HG02571 (cell line): Measurements from ENCODE around the gene KCND2.
"Not testable (repeated sequence)": the region's sequence is repeated elsewhere in the genome, so short reads cannot be mapped to it uniquely, and the experiment has no call there.

Experiments
- ATAC-seq: cut with Tn5 transposase; IDR thresholded peaks from one replicate; pipeline ENCODE4 v1.9.1; 2021; ENCODE audit warnings: mild to moderate bottlenecking, moderate library complexity; ENCODE audit not compliant: unreplicated experiment

The KCND2 gene

GRCh38 chr7:120272701-120273475 lies at the start of gene KCND2:
Gene KCND2, plus strand, starts transcription at chr7:120273175.
- ATAC-seq: peak; percentile 31

GRCh38 chr7:120226188-120226587 lies 46.8 kb upstream of the KCND2 start:
- ATAC-seq: no peak

GRCh38 chr7:120227255-120227654 lies 45.7 kb upstream of the KCND2 start:
- ATAC-seq: no peak

- no peak for ATAC-seq
Measured at GRCh38 chr7:120229084-120229483, 43.9 kb upstream of the KCND2 start.

- ATAC-seq: no peak
Measured at GRCh38 chr7:120233338-120233737, 39.6 kb upstream of the KCND2 start.

GRCh38 chr7:120240350-120240749 lies 32.6 kb upstream of the KCND2 start:
- not testable (repeated sequence) for ATAC-seq

GRCh38 chr7:120241973-120242372 lies 31.0 kb upstream of the KCND2 start:
- no peak for ATAC-seq

GRCh38 chr7:120254845-120255244 lies 18.1 kb upstream of the KCND2 start:
- ATAC-seq: no peak

GRCh38 chr7:120256344-120257070 lies 16.5 kb upstream of the KCND2 start:
- ATAC-seq: no peak

- no peak for ATAC-seq
Measured at GRCh38 chr7:120259386-120259785, 13.6 kb upstream of the KCND2 start.

GRCh38 chr7:120260111-120260510 lies 12.9 kb upstream of the KCND2 start:
- ATAC-seq: no peak

GRCh38 chr7:120272261-120272660 lies 714 bp upstream of the KCND2 start:
- ATAC-seq: peak; percentile 46

GRCh38 chr7:120273476-120273975 lies 551 bp downstream of the KCND2 start:
- ATAC-seq: peak; percentile 68

GRCh38 chr7:120274482-120274881 lies 1.5 kb downstream of the KCND2 start:
- ATAC-seq: no peak

GRCh38 chr7:120274899-120275298 lies 1.9 kb downstream of the KCND2 start:
- ATAC-seq: no peak

GRCh38 chr7:120276720-120277119 lies 3.7 kb downstream of the KCND2 start:
- ATAC-seq: no peak

GRCh38 chr7:120278773-120279172 lies 5.8 kb downstream of the KCND2 start:
- ATAC-seq: no peak

- no peak for ATAC-seq
Measured at GRCh38 chr7:120280743-120281142, 7.8 kb downstream of the KCND2 start.

GRCh38 chr7:120293027-120293426 lies 20.1 kb downstream of the KCND2 start:
- ATAC-seq: no peak

- ATAC-seq: no peak
Measured at GRCh38 chr7:120302190-120302589, 29.2 kb downstream of the KCND2 start.

GRCh38 chr7:120303105-120303504 lies 30.1 kb downstream of the KCND2 start:
- ATAC-seq: peak; percentile 42

GRCh38 chr7:120304674-120305073 lies 31.7 kb downstream of the KCND2 start:
- no peak for ATAC-seq
